RWPE1 (cell line): ENCODE results near the gene HACE1.

Source experiments
- CTCF ChIA-PET: fragments of 350-600 bp; sonication (Branson Sonifier 250); formaldehyde crosslinking; extraction: SDS; loops from one replicate; lab custom pipeline; 2021; lab: Yijun Ruan, JAX
- POLR2A ChIA-PET: fragments of 400-600 bp; formaldehyde crosslinking; extraction: SDS; loops from one replicate; lab custom pipeline; 2020; ENCODE audit warnings: antibody characterized with exemption; ENCODE audit not compliant: low non-redundant PET; lab: Yijun Ruan, JAX
- DNase-seq: peaks from one replicate; pipeline ENCODE4 v3.0.0; 2012; ENCODE audit warnings: low spot score
- H3K27ac ChIP-seq: fragments of 450-650 bp; 2 replicates; pipeline ENCODE4 v1.5.1; 2017
- TF ChIP-seq, protein P1 (sequence below): fragments of 450-650 bp; conservative IDR thresholded peaks from 2 replicates; pipeline ENCODE4 v1.5.1; 2017; ENCODE audit warnings: low read depth, mild to moderate bottlenecking

HACE1 gene

DNA sequence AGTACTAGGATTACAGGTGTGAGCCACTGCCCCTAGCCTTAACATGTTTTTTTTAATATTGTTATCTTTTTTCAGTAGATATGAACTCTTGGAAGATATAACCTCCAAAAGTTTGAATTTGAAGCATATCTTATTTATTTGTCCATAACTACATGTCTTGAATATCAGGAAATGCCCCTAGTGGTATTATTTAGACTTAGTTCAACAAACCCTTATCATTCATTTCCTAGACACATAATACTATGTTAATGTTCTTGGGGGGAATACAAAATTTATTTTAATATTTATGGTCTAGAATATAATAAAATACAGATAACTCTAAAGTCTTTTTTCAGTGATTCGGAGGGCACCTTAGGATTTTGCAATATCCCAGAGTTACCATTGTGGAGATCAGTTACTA, 160.7 kb downstream of the HACE1 start:
- no peak overlapping the region for H3K27ac ChIP-seq
- ChIA-PET CTCF (no interaction called here), POLR2A (no interaction called here)
- DNase-seq = no peak
- TF ChIP-seq, protein P1, sequence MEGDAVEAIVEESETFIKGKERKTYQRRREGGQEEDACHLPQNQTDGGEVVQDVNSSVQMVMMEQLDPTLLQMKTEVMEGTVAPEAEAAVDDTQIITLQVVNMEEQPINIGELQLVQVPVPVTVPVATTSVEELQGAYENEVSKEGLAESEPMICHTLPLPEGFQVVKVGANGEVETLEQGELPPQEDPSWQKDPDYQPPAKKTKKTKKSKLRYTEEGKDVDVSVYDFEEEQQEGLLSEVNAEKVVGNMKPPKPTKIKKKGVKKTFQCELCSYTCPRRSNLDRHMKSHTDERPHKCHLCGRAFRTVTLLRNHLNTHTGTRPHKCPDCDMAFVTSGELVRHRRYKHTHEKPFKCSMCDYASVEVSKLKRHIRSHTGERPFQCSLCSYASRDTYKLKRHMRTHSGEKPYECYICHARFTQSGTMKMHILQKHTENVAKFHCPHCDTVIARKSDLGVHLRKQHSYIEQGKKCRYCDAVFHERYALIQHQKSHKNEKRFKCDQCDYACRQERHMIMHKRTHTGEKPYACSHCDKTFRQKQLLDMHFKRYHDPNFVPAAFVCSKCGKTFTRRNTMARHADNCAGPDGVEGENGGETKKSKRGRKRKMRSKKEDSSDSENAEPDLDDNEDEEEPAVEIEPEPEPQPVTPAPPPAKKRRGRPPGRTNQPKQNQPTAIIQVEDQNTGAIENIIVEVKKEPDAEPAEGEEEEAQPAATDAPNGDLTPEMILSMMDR = no peak

- POLR2A ChIA-PET = no interaction called here
- no peak overlapping the region for H3K27ac ChIP-seq
- TF ChIP-seq, protein P1 = no peak
- CTCF ChIA-PET = no interaction called here
- no peak for DNase-seq
Observed at GRCh38 chr6:104692008-104692407, 167.7 kb downstream of the HACE1 start.

DNA sequence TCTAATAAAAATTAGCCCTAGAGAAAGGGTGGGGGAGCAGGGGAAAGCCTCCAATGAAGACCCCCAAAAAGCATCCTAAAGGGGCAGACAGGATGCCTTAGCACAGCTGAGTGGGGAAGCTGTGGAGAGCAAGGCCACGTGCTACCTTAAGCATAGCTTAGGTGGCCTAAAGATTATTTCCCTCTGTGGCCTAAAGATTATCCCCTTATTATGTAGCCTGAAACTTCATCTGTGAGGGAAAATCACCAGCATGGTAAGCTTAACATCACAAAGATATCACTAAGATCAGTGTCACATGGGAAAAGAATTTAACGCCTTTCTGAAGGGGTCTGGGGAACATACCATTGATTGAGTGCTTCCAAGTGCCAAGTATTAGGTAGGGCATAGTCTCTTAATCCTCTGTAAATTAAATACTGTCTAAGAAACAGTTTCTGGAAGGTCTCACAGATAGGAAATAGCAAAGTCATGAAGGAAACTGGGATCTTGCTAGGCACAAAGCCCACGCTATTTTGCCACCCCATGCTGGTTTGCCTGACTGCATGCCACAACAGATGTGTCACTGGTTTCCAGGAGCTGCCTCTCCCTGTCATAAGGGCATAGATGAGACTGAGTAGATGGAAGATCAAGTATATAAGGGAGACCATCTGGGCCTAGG, 170.0 kb downstream of the HACE1 start:
- CTCF ChIA-PET = no interaction called here
- no peak overlapping the region for H3K27ac ChIP-seq
- DNase-seq = no peak
- TF ChIP-seq, protein P1 = no peak
- POLR2A ChIA-PET = no interaction called here

- POLR2A ChIA-PET = no interaction called here
Observed at GRCh38 chr6:104688283-104688969, 171.3 kb downstream of the HACE1 start.

DNA sequence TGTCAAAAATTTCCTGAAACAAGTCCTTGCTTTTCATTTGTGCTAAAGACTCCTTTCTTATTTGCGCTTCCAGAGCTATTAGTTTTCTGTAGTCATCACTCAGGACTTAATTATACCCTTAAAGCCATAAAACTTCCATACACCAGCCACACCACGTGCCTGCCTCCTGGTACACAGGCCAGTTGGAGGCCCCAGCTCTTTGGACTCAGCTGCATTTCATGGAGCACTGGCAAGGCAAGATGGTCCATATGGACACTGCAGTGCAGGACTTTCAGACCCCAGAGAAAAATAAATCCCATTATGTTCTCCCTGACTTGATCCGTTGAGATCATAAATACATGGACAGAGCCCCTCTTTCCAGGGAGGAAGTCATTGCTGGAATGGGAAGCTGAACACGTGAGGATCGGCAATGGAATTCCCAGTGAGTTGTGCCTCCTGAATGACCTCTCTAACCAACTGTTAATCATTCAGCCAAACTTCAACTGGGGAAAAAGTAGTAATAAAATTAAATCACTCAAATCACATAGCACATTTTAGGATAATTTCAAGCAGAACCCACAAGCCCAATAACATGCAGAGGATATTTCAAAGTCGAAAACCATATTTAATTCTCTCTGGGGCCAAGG, 173.1 kb downstream of the HACE1 start:
- POLR2A ChIA-PET = no interaction called here
- CTCF ChIA-PET = interaction anchor here (0.5 kb wide), 1 partner anchor 10 kb away, joined by 4 read pairs; no protein-coding TSS in a partner anchor
- H3K27ac ChIP-seq = no peak overlapping the region
- TF ChIP-seq, protein P1 = no peak
- no peak for DNase-seq

More at GRCh38 chr6:104688283-104688969, 171.3 kb downstream of the HACE1 start:
- TF ChIP-seq, protein P1 = no peak
- CTCF ChIA-PET = no interaction called here
- DNase-seq = no peak
- H3K27ac ChIP-seq = no peak overlapping the region

GRCh38 chr6:104685871-104686549, 173.7 kb downstream of the HACE1 start:
- CTCF ChIA-PET = interaction anchor here (0.5 kb wide), 1 partner anchor 10 kb away, joined by 4 read pairs; no protein-coding TSS in a partner anchor
- DNase-seq = no peak
- TF ChIP-seq, protein P1 = no peak
- POLR2A ChIA-PET = no interaction called here
- H3K27ac ChIP-seq = no peak overlapping the region
